ENCODE data around the gene LAYN.

The LAYN gene

DNA sequence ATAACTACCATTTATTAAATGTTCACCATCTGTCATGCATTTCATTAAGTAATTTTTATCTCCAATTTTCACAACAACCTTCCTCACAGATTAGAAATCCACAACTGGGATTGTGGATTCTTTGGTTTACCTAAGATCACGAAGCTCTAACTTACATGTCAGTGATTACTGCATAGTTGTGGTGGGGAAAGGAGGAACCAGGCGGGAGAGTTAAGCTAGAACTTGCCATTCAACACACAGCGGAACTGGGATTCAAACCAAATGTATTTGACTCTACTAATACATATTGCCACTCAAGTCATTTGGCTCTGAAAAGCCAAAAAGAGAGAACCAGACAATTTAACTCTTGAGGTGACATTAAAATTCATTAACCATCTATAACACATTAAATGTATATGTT lies 10.4 kb upstream of the LAYN start:
- FAIRE-seq (peak; percentile 90), DNase-seq (ENCODE audit: insufficient read length, low spot score) (no peak)

DNA sequence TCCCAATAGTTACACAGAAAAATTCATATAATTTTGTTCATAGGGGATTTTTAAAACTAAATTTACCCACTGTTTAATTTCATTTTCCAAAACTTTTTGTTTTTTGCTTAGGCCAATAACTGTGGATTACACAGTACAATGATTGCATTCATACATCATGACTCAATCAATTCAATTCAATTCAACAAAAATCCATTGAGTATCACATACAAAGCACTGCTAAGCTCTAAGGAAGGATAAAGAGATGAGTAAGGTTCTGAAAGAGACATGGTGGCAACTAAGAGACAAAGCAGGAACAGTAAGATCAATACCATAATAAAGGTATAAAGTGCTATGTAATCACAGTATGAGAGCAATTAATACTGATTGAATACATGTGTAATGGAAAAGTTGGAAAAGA lies 9.4 kb upstream of the LAYN start:
- FAIRE-seq (peak; percentile 95), DNase-seq (ENCODE audit: insufficient read length, low spot score) (no peak)

DNA sequence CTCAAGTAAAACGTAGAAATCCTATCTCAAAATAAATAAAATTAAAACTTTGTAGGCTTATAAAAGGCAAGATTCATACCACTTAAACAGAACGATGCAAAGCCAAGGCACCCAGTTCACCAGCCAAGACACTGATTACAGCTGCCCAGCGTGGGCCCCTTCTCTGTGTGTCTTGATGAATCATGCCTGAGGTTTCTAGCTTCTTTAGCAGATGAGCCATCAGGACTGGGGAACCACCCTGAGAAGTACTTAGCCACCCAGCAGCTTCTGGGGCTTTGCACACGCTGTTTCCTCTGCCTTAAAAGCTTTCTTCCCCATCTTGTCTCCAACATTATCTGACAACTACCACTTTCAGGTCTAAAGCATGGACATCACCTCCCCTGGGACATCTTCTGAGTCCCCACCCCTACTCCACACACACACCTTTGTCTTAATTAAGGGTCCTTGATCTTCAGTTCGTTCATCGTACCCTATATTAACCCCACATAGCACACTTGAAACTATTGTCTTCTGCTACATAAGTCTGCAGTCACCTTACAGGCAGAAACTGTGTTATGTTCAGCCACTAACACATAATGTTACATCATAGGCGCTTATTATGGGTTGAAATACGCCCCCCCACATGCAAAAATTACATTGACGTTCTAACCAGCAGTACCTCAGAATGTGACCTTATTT lies 8.7 kb upstream of the LAYN start:
- FAIRE-seq, result no peak
- peak; percentile 83 for DNase-seq (ENCODE audit: insufficient read length, low spot score)

DNA sequence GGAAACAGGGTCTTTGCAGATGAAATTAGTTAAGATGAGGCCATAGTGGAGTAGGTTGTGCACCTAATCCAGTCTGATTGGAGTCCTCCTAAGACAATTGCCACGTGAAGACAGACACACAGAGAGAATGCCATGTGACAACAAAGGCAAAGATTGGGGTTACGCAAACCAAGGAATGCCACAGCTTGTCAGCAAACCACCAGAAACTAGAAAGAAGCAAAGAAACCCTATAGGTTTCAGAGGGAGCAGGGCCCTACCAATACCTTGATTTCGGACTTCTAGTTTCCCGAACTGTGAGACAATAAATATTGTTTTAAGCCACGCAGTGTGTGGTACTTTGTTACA lies 8.2 kb upstream of the LAYN start:
- no peak for DNase-seq (ENCODE audit: insufficient read length, low spot score)

DNA sequence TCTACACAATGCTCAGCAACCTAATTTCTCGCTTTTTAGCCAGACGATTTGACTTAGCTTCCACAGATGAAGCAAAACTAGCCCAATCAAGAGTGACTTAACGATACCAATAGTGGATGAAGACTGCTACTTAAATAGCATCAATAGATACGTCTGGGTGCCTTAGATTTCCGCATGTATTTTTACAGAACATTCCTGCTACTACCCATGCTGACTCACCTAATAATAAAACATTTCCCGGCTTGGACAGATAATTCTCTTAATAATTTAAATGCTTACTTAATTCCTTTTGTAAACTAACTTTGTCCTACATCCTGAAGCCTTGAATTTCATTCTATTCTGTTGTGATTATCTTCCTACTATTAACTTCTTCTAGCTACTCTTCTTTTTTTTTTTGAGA lies 5.2 kb upstream of the LAYN start:
- no peak for FAIRE-seq

More for the DNA sequence above, 8.2 kb upstream of the LAYN start:
- peak; percentile 99 for FAIRE-seq

DNA sequence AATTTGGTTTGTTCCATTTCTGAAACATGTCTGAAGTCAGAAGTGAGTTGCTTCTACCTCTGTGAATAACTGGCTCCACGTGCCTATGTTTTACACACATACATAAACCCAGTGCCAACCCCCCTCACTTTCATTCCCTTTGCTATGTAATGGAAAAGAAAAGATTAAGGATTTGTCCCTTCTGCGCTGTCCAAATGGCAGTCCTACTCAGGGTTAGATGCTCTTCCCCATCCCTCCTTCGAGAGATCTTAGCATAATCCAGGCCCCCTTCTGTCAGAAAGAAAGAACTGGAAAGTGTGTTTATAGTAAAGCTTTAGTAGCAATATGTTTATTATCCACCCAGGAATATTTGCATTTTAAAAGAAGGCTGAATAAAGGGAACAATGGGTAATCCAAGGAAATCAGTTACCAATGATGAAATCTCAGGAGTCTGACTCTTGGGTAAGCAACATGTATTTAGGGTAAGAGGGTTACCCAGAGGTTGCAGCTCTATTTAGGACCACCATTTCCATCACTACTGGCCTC lies 3.1 kb upstream of the LAYN start:
- FAIRE-seq, result peak; percentile 83
- no peak for DNase-seq (ENCODE audit: insufficient read length, low spot score)

More for the DNA sequence above, 5.2 kb upstream of the LAYN start:
- no peak for DNase-seq (ENCODE audit: insufficient read length, low spot score)

DNA sequence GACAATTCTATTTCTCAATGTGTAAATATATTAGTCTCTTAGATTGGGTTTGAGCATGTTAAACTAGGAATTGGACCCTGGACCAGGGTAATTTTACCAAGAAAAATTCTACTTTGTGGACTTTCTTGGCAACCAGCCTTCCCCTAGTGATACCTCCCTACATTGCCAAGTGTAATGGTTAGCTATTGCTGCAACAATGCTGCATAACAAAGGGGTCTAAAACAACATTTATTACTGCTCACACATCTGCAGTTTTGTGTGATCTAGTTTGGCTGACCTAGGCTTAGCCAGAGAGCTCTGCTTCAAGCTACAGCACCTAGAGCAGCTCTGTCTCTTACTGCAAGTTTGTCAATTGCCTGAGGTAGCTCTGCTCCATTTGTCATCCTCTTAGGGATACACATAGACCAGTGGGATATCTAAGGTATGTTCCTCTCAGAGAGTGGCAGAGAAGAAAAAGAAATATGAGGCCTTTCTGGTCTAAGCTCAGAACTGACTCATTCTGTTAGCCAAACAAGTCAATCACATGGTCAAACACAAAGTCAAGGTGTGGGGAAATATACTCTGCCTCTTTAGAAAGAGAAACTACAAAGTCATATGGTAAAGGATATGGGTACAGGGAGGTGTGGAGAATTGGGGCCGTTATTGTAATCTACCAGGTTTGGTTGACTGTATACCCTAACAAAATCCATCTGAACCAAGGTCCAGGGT lies 2.0 kb upstream of the LAYN start:
- no peak for DNase-seq (ENCODE audit: insufficient read length, low spot score)
- FAIRE-seq, result peak; percentile 98

DNA sequence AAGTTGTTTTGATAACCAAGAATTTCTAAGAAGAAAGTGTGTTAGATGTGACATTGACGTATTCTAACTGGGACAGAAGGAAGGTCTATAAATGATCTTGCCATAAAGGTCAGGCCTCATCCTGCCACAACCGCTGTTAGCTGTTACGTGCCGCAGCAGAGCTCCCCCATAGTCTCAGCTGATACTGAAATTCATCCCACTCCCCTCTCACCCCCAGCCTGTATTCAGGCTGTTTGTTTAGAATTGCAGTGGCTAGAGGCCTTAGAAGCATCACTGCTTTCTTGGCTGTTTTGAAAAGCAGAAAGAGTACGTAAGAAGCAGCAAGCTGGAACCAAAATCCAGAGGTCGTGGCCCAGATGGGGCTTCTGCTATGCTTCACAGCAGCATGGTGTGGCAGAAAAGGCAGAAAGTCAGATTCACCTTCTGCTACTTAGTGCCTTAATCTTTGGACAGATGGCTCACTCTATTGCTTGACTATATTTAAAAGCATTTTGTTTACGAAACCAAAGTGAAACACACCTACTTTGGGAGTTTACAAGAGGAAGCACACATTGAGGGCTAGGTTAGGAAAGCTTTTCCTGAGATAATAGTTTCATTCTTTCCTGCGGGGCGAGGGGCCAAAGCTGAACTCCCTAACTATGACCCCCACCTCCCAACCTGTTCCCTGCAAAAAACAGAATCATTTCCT lies 950 bp upstream of the LAYN start:
- FAIRE-seq (no peak), DNase-seq (ENCODE audit: insufficient read length, low spot score) (no peak)

DNA sequence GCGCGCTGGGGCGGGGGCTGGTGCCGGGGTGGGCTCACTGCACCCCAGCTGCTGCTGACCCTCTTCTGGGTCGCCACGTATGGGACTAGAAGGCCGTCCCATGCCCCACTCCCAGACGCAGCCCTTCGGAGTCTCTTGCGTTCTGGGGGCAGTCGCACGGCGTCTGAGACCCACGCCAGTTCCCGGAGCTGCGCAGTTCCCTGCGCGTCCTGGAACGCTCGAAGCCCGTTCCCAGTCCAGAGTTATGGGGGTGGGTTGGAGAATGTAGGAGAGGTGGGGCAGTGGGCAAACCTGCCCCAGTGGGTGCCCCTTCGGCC lies 375 bp downstream of the LAYN start:
- FAIRE-seq (no peak), DNase-seq (ENCODE audit: insufficient read length, low spot score) (no peak)

DNA sequence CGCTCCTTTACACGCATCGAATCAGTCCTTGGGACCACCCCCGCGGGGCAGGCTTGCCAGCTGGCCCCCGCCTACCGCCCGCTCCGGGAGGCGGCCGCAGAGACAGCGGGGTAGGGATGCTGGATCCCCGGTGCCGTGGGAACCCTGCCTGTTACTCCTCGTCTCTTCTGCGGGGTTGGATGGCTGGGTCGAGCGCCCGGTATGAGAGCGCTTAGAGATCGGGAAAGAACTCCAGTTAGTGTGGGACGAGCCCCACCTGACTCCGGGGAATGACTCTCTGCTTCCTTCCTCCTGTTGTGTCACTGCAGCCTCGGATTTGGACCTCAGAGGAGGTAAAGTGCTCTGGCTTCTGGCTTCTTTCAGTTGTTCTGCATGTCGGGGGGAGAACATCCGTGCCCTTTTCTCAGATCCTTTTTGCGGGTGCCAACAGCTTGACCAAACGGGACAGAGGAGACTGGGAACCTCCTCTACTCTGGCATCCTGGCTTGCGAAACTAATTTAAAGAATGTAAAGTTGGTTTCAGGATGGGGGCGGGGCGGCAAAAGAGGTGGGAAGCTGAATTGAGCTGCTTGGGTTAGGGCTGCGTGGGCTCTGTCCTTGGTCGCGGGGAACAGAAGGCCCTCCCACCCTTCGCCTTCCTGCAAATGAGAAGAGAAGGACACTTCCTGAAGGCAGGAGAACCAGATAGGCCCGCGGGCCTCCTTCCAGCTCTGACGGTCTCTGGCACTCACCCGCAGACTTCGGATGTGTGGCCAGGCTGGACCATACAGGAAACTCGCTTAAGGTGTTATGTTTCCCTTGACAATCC lies 938 bp downstream of the LAYN start:
- no peak for FAIRE-seq
- peak; percentile 84 for DNase-seq (ENCODE audit: insufficient read length, low spot score)

DNA sequence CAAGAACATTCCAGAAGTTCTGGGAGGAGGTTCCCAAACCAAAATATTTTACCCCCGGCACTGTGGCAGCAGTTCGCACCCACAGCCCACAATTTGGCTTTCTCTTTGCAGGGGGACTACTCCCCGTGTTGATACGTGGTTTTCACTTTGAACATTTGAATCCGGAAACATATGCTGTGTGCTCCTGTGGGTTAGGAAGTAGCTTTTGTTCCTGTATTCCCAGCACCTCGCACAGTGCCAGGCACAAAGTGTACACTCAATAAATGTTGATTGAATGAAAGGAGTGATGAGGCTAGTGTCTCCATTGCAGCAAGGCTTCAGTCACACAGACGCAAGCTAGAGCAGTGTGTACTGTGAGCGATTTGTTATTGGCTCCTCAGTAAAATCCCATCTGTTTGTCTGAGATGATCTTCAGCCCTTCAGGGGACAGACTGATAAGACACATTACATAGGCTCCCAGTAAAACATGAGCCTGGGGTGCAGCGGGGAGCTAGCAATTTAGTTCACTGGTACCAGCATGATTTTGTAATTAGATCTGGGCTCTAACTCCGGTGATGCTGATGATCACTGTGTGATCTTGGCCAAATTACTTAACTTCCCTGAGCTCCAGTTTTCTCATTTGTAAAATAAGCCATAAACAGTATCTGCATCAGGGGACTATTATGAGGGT lies 2.2 kb downstream of the LAYN start:
- peak; percentile 96 for FAIRE-seq
- DNase-seq (ENCODE audit: insufficient read length, low spot score), result no peak

DNA sequence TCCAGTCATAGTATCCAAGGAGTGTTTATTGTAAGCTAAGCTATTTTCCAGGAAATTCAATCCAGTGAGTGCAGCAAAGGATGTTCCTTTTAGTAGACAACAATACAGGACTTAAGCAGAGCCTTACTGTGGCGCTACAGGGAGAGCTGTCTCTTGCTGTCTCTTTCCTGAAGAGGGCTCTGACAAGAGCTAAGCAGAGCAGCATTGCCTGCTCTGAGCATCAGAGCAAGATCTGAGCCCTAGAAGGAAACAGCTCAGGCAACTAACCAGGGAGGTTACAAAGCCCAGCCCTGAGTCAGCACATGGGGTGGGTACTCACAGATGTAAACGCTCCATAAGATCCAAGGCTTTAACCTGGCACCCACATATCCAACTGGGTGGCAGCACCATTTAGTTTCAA lies 8.0 kb downstream of the LAYN start:
- FAIRE-seq (no peak), DNase-seq (ENCODE audit: insufficient read length, low spot score) (no peak)

DNA sequence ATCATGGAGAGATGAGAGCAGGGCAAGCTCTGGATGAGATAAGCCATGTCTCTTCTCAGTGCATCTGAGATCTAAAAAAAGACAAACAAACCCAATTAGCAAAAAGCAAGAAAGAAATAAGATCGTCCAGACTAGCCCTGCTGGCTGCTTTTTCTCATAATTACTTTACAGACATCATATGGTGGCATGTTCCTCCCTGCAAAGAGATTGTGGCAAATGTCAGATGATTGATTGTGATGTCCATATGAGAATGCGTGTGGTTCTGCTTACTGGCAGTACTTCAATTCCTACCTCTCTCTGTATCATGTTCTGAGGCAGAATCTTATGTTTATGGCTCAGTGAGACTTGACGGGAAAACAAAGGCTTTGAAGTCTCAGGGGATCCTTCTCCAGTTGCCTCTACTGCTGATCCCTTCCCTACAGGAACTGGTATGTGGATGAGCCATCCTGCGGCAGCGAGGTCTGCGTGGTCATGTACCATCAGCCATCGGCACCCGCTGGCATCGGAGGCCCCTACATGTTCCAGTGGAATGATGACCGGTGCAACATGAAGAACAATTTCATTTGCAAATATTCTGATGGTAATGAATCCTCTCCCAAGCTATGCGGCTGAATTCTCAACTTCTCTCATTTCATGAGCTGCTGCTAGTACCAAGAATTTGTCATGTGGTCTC lies 8.8 kb downstream of the LAYN start:
- FAIRE-seq, result peak; percentile 72
- DNase-seq (ENCODE audit: insufficient read length, low spot score), result no peak

DNA sequence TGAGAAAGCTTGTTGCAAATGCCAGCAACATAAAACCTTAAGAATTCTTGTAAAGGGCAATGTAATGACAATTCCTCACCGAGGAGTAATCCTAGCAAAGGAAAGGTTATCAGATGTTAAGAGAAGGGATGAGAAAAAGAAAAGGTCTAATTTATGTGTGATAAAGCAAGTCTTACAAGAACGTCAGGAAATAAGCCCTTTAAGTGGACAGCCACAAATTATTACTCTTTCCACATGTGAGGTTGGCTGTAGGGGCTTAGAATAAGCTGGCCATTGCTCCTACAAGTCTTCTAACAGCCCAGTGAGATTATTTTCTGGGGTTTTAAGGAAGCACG lies 9.3 kb downstream of the LAYN start:
- DNase-seq (ENCODE audit: insufficient read length, low spot score) (no peak), FAIRE-seq (no peak)

DNA sequence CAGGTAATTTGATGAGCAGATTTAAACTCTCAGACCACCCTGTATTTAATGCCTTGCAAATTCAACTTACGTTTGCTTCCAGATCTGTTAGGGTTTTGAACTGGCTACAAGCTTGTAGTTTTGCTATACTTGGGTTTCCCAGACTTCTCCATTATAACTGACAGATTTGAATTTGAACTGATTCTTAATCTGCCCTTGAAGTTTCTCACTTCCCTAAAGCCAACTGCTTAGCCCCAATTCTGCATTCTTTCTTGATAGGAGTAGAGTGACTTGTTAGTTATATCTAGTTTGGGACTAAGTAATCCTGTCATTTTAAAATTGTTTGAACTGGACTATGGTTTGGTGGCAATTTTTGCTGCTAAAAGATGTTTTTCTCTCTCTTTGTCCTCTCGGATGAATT lies 9.7 kb downstream of the LAYN start:
- DNase-seq (ENCODE audit: insufficient read length, low spot score) (no peak), FAIRE-seq (peak; percentile 46)

DNA sequence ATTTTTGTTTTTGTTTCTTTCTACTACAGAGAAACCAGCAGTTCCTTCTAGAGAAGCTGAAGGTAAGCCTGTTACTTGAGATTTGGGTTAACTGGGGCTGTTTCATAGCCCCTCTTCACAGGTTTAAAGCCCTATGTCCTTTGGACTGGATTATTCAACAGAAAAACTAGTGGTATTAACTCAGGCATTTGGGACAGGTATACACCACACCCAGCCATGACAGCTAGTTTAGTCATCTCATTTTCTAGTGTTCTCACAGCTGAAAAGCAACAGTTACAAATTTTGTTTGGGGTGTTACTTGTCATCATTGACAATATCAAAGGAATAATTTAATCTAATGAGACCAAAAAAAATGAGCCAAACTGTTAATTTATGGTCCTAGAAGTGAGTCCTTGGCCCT lies 14.0 kb downstream of the LAYN start:
- no peak for DNase-seq (ENCODE audit: insufficient read length, low spot score)
- FAIRE-seq, result peak; percentile 86

DNA sequence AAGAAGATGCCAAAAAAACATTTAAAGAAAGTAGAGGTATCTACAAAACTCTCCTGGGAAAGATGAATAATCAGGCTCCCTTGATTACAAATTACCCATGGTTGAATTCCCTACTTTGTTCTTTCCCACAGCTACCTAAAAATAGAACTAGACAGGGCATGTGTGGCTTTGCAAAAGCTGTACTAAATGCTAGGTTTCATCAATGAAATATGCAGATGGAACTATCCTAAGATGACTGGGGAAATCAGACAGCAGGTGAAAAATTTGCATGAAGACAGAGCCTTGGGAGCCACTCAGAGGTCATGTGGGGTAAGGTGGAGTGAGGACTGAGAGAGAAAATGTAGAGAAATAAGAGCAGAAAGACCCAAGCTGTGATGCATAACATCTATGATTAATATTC lies 14.7 kb downstream of the LAYN start:
- DNase-seq (ENCODE audit: insufficient read length, low spot score) (no peak), FAIRE-seq (no peak)

DNA sequence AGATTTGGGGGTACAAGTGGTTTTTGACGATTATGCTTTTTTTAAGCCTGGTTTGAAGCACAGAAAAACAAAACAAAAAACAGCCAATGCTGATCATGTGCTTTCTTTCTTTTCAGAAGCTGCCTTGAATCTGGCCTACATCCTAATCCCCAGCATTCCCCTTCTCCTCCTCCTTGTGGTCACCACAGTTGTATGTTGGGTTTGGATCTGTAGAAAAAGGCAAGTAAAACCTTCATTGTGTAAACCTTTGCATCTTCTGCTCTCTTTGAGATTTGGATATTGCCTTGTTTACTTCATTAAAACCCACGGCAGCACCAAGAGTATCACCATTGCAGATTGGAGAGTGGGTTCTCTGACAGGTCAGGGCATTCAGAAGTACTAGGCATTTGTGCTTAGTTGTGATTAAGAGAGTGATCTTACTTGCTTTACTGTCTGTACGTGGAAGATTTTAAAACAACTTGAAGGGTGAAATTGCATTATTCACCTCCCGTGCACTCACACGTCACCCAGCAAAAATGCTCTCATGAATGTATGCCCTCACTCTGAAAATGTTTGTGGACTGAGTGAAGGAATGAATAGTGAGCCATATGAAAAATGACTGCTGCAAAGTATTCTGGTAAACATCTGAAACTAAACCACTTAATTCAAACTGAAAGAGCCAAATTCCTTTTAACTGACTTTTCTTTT lies 17.0 kb downstream of the LAYN start:
- DNase-seq (ENCODE audit: insufficient read length, low spot score), result peak; percentile 87
- peak; percentile 99 for FAIRE-seq

DNA sequence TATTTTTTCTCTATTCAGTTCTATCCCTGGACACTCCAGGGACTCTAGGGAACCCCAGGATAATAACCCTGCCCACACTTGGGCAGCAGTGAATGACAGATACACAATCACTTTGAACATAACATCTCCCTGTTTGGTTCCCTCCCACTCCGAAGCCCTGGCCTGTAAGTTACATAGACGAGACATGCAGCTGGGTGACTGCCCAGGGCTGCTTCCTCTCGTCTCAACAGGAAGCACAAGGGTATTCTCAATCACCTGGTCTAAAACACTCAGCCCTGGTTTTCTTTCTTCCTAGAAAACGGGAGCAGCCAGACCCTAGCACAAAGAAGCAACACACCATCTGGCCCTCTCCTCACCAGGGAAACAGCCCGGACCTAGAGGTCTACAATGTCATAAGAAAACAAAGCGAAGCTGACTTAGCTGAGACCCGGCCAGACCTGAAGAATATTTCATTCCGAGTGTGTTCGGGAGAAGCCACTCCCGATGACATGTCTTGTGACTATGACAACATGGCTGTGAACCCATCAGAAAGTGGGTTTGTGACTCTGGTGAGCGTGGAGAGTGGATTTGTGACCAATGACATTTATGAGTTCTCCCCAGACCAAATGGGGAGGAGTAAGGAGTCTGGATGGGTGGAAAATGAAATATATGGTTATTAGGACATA lies 19.4 kb downstream of the LAYN start:
- DNase-seq (ENCODE audit: insufficient read length, low spot score), result no peak
- FAIRE-seq, result peak; percentile 87

All from HTR-8/SVneo (cell line).